Activated naive CD8-positive, alpha-beta T cell (primary cell): ENCODE measurements around the gene CD99.
"Not testable (repeated sequence)": the region's sequence is repeated elsewhere in the genome, so short reads cannot be mapped to it uniquely, and the experiment has no call there.

ENCODE experiments used
- H3K27ac Mint-ChIP-seq: one replicate; pipeline ENCODE4 v1.8.0; 2021; ENCODE audit warnings: mixed read lengths
- H3K27me3 Mint-ChIP-seq: one replicate; pipeline ENCODE4 v1.8.0; 2021; ENCODE audit warnings: mixed read lengths
- H3K36me3 Mint-ChIP-seq: one replicate; pipeline ENCODE4 v1.8.0; 2021; ENCODE audit warnings: mixed read lengths
- H3K4me1 Mint-ChIP-seq: one replicate; pipeline ENCODE4 v1.8.0; 2021; ENCODE audit warnings: low read depth, mixed read lengths
- H3K4me3 Mint-ChIP-seq: one replicate; pipeline ENCODE4 v1.8.0; 2021; ENCODE audit warnings: mild to moderate bottlenecking, mixed read lengths
- H3K9me3 Mint-ChIP-seq: one replicate; pipeline ENCODE4 v1.8.0; 2021; ENCODE audit warnings: low read depth, mixed read lengths

CD99 gene

GRCh38 chrX:2664502-2664901 is 26.6 kb upstream of the CD99 start:
- H3K27ac Mint-ChIP-seq: no peak overlapping the region
- H3K9me3 Mint-ChIP-seq: no peaks in the 10 kb centered on the region
- no peak overlapping the region for H3K4me3 Mint-ChIP-seq

GRCh38 chrX:2665387-2666304 is 25.4 kb upstream of the CD99 start:
- Mint-ChIP-seq H3K4me3 (no peak overlapping the region), H3K4me1 (no peaks in the 10 kb centered on the region), H3K27me3 (no peaks in the 10 kb centered on the region), H3K27ac (no peak overlapping the region), H3K9me3 (no peaks in the 10 kb centered on the region), H3K36me3 (peaks cover 5% of the 10 kb centered on the region)

More at GRCh38 chrX:2664502-2664901, 26.6 kb upstream of the CD99 start:
- no peaks in the 10 kb centered on the region for H3K4me1 Mint-ChIP-seq
- H3K36me3 Mint-ChIP-seq: peaks cover 5% of the 10 kb centered on the region
- H3K27me3 Mint-ChIP-seq: no peaks in the 10 kb centered on the region

GRCh38 chrX:2666491-2666890 is 24.6 kb upstream of the CD99 start:
- Mint-ChIP-seq H3K27me3 (no peaks in the 10 kb centered on the region), H3K36me3 (peaks cover 5% of the 10 kb centered on the region), H3K4me3 (no peak overlapping the region), H3K4me1 (no peaks in the 10 kb centered on the region), H3K9me3 (no peaks in the 10 kb centered on the region), H3K27ac (no peak overlapping the region)

GRCh38 chrX:2670978-2671377 is 20.1 kb upstream of the CD99 start:
- Mint-ChIP-seq H3K27ac (no peak overlapping the region), H3K36me3 (peaks cover 9% of the 10 kb centered on the region), H3K27me3 (no peaks in the 10 kb centered on the region), H3K4me1 (no peaks in the 10 kb centered on the region), H3K9me3 (no peaks in the 10 kb centered on the region), H3K4me3 (no peak overlapping the region)

GRCh38 chrX:2672084-2672483 is 19.0 kb upstream of the CD99 start:
- Mint-ChIP-seq H3K27ac (no peak overlapping the region), H3K36me3 (peaks cover 5% of the 10 kb centered on the region), H3K9me3 (no peaks in the 10 kb centered on the region), H3K4me1 (no peaks in the 10 kb centered on the region), H3K4me3 (no peak overlapping the region), H3K27me3 (no peaks in the 10 kb centered on the region)

- Mint-ChIP-seq H3K27me3 (no peaks in the 10 kb centered on the region), H3K4me3 (no peak overlapping the region), H3K9me3 (no peaks in the 10 kb centered on the region), H3K4me1 (no peaks in the 10 kb centered on the region), H3K36me3 (peaks cover 5% of the 10 kb centered on the region), H3K27ac (no peak overlapping the region)
These were observed 17.5 kb upstream of the CD99 start for GRCh38 chrX:2673611-2674010.

GRCh38 chrX:2675657-2676200 is 15.4 kb upstream of the CD99 start:
- H3K4me3 Mint-ChIP-seq, H3K27ac Mint-ChIP-seq, H3K27me3 Mint-ChIP-seq, H3K36me3 Mint-ChIP-seq, H3K9me3 Mint-ChIP-seq, H3K4me1 Mint-ChIP-seq: not testable (repeated sequence)

- Mint-ChIP-seq H3K36me3 (peaks cover 14% of the 10 kb centered on the region), H3K4me3 (no peak overlapping the region), H3K9me3 (no peaks in the 10 kb centered on the region), H3K27me3 (no peaks in the 10 kb centered on the region), H3K4me1 (no peaks in the 10 kb centered on the region), H3K27ac (no peak overlapping the region)
These were observed 14.1 kb upstream of the CD99 start for GRCh38 chrX:2676794-2677675.

- Mint-ChIP-seq H3K36me3 (peaks cover 14% of the 10 kb centered on the region), H3K27ac (no peak overlapping the region), H3K9me3 (no peaks in the 10 kb centered on the region), H3K27me3 (no peaks in the 10 kb centered on the region), H3K4me1 (no peaks in the 10 kb centered on the region), H3K4me3 (no peak overlapping the region)
These were observed 13.3 kb upstream of the CD99 start for GRCh38 chrX:2677764-2678163.

- H3K27me3 Mint-ChIP-seq: no peaks in the 10 kb centered on the region
- no peak overlapping the region for H3K4me3 Mint-ChIP-seq
- no peaks in the 10 kb centered on the region for H3K4me1 Mint-ChIP-seq
- H3K9me3 Mint-ChIP-seq: no peaks in the 10 kb centered on the region
- H3K27ac Mint-ChIP-seq: no peak overlapping the region
- H3K36me3 Mint-ChIP-seq: peaks cover 12% of the 10 kb centered on the region
These were observed 12.5 kb upstream of the CD99 start for GRCh38 chrX:2678583-2678982.

- Mint-ChIP-seq H3K4me1 (no peaks in the 10 kb centered on the region), H3K36me3 (peaks cover 8% of the 10 kb centered on the region), H3K4me3 (no peak overlapping the region), H3K27ac (no peak overlapping the region), H3K27me3 (no peaks in the 10 kb centered on the region), H3K9me3 (no peaks in the 10 kb centered on the region)
These were observed 11.3 kb upstream of the CD99 start for GRCh38 chrX:2679534-2680485.

GRCh38 chrX:2680486-2681348 is 10.4 kb upstream of the CD99 start:
- Mint-ChIP-seq H3K36me3 (peaks cover 8% of the 10 kb centered on the region), H3K27me3 (no peaks in the 10 kb centered on the region), H3K9me3 (no peaks in the 10 kb centered on the region), H3K4me1 (no peaks in the 10 kb centered on the region), H3K4me3 (no peak overlapping the region), H3K27ac (no peak overlapping the region)

GRCh38 chrX:2682565-2683177 is 8.4 kb upstream of the CD99 start:
- no peaks in the 10 kb centered on the region for H3K4me1 Mint-ChIP-seq
- H3K36me3 Mint-ChIP-seq: peaks cover 8% of the 10 kb centered on the region
- H3K27ac Mint-ChIP-seq: no peak overlapping the region

More at GRCh38 chrX:2682565-2683177, 8.4 kb upstream of the CD99 start:
- Mint-ChIP-seq H3K9me3 (no peaks in the 10 kb centered on the region), H3K27me3 (no peaks in the 10 kb centered on the region), H3K4me3 (no peak overlapping the region)
